ENCODE data around the gene SPTBN2. TPM values are rescaled to one million over a fixed set of nuclear protein-coding genes. Genes with fewer than 3 reads are reported as not detected.

SPTBN2 gene
- total RNA-seq, 1 donor from 2014 or later = 0.73 TPM

DNA sequence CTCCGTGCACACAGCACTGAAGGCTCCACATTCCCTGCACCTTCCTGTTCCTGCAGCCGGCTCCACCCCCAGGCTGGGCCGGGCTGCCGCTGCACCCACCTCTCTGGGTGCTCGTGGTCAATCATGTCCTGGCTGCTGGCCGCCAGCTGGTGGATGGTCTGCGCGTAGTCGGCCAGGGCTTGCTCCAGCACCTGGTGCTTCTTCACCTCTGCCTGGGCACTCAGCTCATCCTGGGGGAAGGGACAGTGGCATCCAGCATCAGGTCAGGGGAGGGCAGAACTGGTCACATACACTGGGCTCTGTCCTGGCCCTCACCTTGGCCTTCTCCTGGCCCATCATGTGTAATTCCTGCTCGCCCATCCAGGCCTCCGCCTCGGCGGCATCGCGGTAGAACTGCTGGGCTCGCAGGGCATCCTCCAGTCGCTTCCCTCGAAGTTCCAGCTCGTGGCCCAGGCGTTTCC, 36.1 kb downstream of the SPTBN2 start:
- no peak overlapping the region for H3K27ac Mint-ChIP-seq
- H3K27me3 Mint-ChIP-seq (ENCODE audit: low read depth) = no peaks in the 10 kb centered on the region
- H3K4me1 Mint-ChIP-seq (ENCODE audit: low read depth) = no peaks in the 10 kb centered on the region
- no peaks in the 10 kb centered on the region for H3K9me3 Mint-ChIP-seq
- no peak for DNase-seq (ENCODE audit: low spot score)
- intact Hi-C loops (cut with micrococcal nuclease) = no loop called here
- H3K4me3 Mint-ChIP-seq (ENCODE audit: low read depth) = no peak overlapping the region
- no peaks in the 10 kb centered on the region for H3K36me3 Mint-ChIP-seq (ENCODE audit: low read depth)

DNA sequence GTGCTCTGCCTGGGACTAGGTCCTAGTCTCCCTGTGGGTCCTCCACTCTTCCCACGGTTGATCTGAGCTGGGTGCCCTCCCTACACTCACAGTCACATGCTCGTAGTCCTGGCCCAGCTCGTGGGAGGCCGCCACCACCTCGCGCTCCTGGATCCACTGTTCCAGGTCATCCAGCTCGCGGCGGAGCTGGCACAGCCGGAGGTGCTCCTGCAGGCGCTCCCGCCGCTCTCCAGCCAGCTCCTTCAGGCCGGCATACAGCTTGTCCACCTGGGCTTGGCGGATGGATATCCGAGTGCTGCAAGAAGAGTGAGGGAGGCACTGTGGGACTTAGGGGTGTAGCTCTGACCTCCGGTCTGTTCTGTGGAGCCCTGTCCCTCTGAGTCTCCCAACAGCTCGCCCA, 36.6 kb downstream of the SPTBN2 start:
- Mint-ChIP-seq H3K4me3 (ENCODE audit: low read depth) (no peak overlapping the region), H3K27me3 (ENCODE audit: low read depth) (no peaks in the 10 kb centered on the region), H3K36me3 (ENCODE audit: low read depth) (no peaks in the 10 kb centered on the region), H3K4me1 (ENCODE audit: low read depth) (no peaks in the 10 kb centered on the region), H3K9me3 (no peaks in the 10 kb centered on the region), H3K27ac (no peak overlapping the region)
- intact Hi-C loops (cut with micrococcal nuclease) = no loop called here
- DNase-seq (ENCODE audit: low spot score) = no peak

DNA sequence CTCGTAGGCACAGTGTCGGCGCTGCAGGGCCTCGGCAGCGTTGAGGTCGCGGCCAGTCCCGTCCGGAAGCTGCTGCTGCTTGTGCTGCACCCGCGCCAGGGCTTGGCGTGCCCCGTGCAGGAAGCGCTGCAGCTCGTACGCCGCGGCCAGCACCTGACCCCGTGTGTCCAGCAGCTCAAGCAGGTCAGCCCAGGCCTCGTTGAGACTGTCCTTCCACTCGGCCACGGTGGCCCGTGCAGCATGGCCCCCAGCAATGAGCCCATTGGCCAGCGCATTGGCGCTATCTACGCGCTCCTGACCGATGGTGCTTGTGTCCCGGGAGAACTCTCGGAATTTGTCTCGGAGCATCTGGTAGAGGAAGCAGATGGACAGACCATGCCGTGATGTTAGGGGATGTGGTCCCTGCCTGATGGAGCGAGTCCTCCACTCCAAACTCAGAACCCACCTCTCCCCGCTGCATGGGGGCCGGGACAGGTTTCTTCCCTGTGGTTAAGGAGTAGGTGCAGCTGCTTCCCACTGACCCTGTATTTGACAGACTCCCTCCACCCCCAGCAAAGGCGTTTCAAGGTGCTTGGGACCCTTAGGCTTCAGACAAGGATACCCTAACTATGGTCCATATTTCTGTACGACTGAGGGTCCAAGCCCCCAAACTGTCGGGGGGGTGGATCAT, 37.6 kb downstream of the SPTBN2 start:
- Mint-ChIP-seq H3K9me3 (no peaks in the 10 kb centered on the region), H3K27ac (no peak overlapping the region), H3K4me3 (ENCODE audit: low read depth) (no peak overlapping the region), H3K27me3 (ENCODE audit: low read depth) (no peaks in the 10 kb centered on the region), H3K4me1 (ENCODE audit: low read depth) (no peaks in the 10 kb centered on the region), H3K36me3 (ENCODE audit: low read depth) (no peaks in the 10 kb centered on the region)
- no peak for DNase-seq (ENCODE audit: low spot score)
- intact Hi-C loops (cut with micrococcal nuclease) = no loop called here

DNA sequence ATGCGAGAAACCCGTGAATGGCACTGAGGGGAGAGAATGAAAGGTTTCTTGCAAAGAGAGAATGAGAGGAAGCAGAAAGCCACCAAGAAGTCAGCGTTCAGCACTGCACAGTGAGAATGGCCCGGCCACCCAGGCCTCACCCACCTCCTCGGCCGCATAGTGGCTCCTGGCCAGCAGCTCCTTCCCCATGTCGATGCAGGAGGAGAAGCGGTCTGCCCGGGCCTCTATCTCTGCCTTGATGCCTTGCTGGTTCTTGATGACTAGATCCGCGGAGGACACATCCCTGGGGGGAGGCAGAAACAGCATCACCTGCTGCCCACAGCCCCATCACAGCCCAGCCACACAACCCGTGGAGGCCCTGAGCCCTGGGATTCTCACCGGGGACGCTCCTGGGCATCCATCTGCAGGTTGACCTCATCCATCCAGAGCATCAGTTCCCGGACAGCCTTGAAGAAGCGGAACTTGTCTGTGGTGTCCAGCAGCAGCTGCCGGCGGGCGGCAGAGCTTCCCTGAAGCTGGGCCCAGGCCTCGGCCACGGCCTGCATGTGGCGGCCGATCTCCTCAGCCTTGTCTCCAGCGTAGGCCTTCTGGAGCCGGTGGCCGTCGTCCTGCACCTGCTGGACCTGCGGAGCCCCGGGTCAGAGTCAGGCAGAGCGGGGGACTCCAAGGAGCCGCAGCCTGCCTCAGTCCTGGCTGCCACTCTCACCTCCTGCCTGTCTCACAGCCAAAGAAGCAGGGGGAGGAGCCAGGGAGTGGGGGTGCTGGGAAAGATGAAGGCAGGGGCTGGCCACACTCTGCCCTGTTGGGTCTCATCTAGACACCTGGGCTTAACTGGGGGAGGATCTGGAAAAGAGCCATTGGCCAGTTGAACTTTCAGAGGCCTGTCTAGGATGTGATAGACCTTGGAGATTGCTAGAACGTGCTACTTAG, 39.1 kb downstream of the SPTBN2 start:
- DNase-seq (ENCODE audit: low spot score) = no peak
- no peak overlapping the region for H3K27ac Mint-ChIP-seq
- H3K4me1 Mint-ChIP-seq (ENCODE audit: low read depth) = no peaks in the 10 kb centered on the region
- intact Hi-C loops (cut with micrococcal nuclease) = no loop called here
- H3K9me3 Mint-ChIP-seq = no peaks in the 10 kb centered on the region
- no peaks in the 10 kb centered on the region for H3K36me3 Mint-ChIP-seq (ENCODE audit: low read depth)
- no peaks in the 10 kb centered on the region for H3K27me3 Mint-ChIP-seq (ENCODE audit: low read depth)
- H3K4me3 Mint-ChIP-seq (ENCODE audit: low read depth) = no peak overlapping the region

DNA sequence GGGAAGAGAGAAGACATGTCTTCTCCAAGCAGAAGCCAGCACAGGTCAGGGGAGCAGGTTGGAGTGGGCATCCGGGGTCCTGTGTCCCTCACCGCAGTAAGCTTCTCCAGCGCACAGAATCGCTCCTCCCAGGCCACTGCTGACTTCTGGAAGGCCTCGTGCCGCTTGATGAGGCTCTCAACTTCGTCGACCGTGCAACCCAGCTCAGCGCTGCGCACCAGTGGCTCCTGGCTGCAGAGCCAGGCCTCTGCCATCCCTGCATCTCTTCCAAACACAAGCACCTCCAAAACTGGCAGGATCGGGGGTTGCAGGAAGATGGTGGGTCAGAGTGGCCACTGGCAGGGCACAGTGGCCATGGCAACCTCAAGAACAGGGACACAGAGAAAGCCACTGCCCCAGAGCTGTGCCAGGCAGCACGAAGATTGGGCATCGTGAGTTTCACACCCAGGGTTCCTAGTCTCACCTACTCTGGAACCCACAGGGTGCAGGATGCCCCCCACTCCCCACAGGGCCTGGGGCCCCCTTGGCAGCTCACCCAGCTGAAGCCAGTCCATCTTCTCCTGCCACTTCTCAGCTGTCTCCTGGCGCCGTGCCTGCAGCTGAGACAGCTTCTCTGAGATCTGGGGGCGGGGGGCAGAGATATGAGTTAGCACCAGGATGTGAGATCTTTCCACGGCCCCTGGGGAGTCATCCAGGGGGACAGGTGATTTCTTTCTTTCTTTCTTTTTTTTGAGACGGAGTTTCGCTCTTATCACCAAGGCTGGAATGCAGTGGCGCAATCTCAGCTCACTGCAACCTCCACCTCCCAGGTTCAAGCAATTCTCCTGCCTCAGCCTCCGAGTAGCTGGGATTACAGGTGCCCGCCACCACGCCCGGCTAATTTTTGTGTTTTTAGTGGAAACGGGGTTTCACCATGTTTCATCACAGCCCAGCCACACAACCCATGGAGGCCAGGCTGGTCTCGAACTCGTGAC, 40.2 kb downstream of the SPTBN2 start:
- H3K27ac Mint-ChIP-seq = no peak overlapping the region
- no peaks in the 10 kb centered on the region for H3K27me3 Mint-ChIP-seq (ENCODE audit: low read depth)
- no peak for DNase-seq (ENCODE audit: low spot score)
- intact Hi-C loops (cut with micrococcal nuclease) = no loop called here
- H3K9me3 Mint-ChIP-seq = no peaks in the 10 kb centered on the region
- no peaks in the 10 kb centered on the region for H3K36me3 Mint-ChIP-seq (ENCODE audit: low read depth)
- no peak overlapping the region for H3K4me3 Mint-ChIP-seq (ENCODE audit: low read depth)
- no peaks in the 10 kb centered on the region for H3K4me1 Mint-ChIP-seq (ENCODE audit: low read depth)

DNA sequence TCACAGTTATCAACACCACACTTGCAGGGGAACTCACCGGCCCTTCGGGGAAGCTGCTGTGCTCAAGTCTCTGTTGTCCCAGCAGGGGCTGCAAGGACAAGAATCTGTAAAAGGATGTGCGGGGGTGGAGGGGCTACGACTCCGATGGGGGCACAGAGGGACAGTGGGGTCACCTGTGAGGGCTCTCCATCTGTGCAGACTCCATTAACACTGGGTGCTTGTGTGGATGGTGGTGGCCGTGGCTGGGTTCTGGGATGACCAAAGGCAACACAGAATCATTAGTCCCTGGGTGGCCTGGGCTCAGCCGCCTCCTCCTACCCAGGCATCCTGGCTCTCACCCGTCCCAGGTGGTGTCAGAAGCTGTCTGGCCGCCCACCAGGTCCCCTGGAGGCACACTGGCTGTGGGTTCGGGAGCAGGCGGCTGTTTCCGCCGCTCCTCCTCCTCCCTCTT, 41.2 kb downstream of the SPTBN2 start:
- no peak overlapping the region for H3K4me3 Mint-ChIP-seq (ENCODE audit: low read depth)
- no peak for DNase-seq (ENCODE audit: low spot score)
- no peaks in the 10 kb centered on the region for H3K36me3 Mint-ChIP-seq (ENCODE audit: low read depth)
- intact Hi-C loops (cut with micrococcal nuclease) = no loop called here
- H3K27me3 Mint-ChIP-seq (ENCODE audit: low read depth) = no peaks in the 10 kb centered on the region
- H3K4me1 Mint-ChIP-seq (ENCODE audit: low read depth) = no peaks in the 10 kb centered on the region
- H3K27ac Mint-ChIP-seq = no peak overlapping the region
- no peaks in the 10 kb centered on the region for H3K9me3 Mint-ChIP-seq

DNA sequence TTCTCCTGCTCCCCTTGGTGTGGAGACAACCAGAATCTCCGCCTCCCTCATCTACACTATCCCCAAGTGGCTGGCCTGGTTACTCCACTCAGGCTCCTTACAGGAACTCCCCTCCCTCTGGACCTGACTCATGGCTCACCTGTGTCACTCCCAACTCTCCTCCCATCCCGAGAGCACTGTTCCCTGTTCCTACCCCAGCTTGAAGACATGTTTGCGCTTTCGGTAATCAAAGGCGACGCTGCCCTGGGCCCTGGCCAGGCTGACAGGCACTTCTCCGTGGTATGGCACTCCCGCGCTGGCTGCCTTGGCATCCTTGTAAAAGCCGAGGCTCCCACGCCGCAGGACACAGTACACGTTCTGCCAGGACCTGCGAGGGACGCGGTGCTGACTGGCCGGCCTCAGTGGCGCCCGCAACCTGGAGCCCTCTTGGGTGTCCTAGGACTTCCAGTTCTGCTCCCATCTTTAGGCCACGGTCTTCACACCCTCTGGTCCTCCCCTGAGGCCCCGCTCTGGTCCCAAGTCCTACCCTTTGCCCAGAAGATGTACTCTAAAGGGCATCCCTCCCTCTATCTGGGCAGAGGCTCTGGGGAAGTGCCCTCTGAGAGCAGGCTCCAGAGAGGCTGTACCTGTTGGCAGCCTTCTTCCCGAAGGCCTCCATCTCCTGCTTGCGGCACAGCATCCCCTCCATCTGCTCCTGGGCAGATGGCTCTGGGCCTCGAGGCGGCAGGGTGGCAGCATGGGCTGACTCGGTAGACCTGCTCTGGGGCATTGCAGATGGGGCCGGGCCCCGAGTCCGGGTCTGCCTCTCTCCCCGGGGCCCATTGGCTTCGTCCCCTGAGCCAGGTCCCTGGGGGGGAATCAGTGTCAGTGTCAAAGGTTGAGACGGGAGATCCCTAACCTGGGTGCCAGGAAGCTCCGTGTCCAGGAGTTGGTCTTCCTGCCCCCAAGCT, 41.9 kb downstream of the SPTBN2 start:
- intact Hi-C loops (cut with micrococcal nuclease) = no loop called here
- Mint-ChIP-seq H3K9me3 (no peaks in the 10 kb centered on the region), H3K4me1 (ENCODE audit: low read depth) (no peaks in the 10 kb centered on the region), H3K27ac (no peak overlapping the region), H3K36me3 (ENCODE audit: low read depth) (no peaks in the 10 kb centered on the region), H3K4me3 (ENCODE audit: low read depth) (no peak overlapping the region), H3K27me3 (ENCODE audit: low read depth) (no peaks in the 10 kb centered on the region)
- DNase-seq (ENCODE audit: low spot score) = no peak

DNA sequence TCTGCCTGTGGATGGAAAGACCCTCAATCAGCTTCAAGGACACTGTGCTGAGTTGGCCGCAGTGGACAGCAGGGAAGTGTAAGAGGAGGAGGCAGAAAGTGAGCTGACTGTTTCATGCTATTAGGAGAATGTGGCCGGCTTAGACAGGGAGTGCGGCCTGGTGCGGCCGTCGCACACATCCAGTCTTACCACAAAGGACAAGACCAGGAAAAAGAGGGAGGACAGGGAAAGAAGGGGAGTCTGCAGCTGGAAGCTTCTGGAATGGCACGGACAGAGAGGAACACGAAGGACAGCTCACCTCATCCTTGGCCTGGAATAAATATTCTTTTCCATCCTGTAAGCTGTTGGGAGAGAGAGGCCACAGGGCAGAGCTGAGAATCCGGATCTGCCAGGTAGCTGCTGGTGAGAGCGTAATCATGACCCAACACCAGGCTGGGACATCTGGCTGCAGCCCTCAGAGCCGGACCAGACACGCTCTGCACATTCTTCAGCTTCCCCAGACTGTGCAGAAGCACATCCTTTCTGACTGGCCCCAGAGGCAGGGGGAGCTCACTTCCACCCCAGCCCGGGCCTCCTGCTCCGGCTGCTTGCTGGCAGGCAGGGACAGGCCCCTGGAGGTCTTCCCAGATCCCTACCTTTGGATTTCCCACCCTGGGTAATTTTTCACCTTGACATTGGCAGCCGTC, 42.8 kb downstream of the SPTBN2 start:
- H3K27me3 Mint-ChIP-seq (ENCODE audit: low read depth) = no peaks in the 10 kb centered on the region
- no peak overlapping the region for H3K27ac Mint-ChIP-seq
- H3K9me3 Mint-ChIP-seq = no peaks in the 10 kb centered on the region
- intact Hi-C loops (cut with micrococcal nuclease) = no loop called here
- no peaks in the 10 kb centered on the region for H3K4me1 Mint-ChIP-seq (ENCODE audit: low read depth)
- no peaks in the 10 kb centered on the region for H3K36me3 Mint-ChIP-seq (ENCODE audit: low read depth)
- no peak for DNase-seq (ENCODE audit: low spot score)
- H3K4me3 Mint-ChIP-seq (ENCODE audit: low read depth) = no peak overlapping the region

DNA sequence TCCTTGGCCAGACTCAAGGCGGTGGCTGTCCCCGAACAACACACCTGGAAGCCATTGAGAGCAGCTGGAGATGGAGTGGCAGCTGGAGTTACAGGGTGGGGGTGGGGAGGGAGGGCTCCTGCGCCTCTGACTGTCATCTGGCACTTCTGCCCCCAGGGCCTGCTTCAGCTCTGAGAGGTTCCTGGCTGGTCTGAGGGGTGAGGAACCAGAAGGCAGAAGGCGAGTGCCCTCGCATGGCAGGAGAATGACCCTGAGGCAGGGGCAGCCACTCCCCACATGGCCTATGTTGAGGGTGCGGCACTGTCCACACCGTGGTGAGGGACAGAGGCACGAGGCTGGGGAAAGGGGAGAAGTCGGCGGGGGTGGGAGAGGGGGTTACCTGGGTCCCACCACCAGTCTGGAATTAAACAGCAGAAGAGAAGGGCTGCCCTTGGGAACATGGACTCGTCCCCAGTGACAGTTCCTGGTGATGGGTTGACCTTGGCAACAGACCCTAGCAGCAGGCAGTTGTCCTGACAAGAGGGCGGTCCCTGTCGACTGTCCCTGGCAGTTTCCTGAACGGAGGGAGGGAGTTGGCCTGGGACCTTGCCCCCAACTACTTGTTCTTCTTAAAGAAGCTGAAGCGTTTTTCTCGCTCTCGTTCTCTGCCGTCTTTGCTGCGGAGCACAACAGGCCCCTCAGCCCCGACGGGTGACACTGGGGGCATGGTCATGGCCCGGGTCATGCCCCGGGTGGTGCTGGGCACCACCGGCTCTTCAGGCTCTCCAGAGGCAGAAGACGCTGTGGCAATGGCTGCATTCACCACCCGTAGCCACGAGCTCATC, 43.5 kb downstream of the SPTBN2 start:
- no peak overlapping the region for H3K27ac Mint-ChIP-seq
- H3K9me3 Mint-ChIP-seq = no peaks in the 10 kb centered on the region
- H3K4me1 Mint-ChIP-seq (ENCODE audit: low read depth) = no peaks in the 10 kb centered on the region
- H3K27me3 Mint-ChIP-seq (ENCODE audit: low read depth) = no peaks in the 10 kb centered on the region
- DNase-seq (ENCODE audit: low spot score) = no peak
- no peaks in the 10 kb centered on the region for H3K36me3 Mint-ChIP-seq (ENCODE audit: low read depth)
- H3K4me3 Mint-ChIP-seq (ENCODE audit: low read depth) = no peak overlapping the region
- intact Hi-C loops (cut with micrococcal nuclease) = no loop called here

DNA sequence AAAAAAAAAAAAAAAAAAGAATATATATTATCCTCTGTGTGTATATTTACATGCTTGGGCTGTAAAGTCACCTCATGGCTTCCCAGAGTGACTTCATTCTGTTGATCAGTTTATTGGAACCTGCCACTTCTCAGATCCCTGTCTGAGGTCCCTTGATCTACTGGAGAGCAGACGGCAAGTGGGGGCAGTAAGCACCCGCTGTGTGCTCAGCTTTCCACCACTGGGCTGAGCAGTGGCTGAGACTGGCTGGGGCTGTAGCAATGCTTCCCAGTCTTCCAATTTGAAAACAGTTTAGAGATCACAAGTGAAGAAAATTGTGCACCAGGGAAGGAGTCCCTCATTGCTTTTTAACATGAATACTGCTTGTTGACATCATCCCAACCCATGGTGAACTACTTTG, 44.4 kb downstream of the SPTBN2 start:
- H3K27ac Mint-ChIP-seq = no peak overlapping the region

DNA sequence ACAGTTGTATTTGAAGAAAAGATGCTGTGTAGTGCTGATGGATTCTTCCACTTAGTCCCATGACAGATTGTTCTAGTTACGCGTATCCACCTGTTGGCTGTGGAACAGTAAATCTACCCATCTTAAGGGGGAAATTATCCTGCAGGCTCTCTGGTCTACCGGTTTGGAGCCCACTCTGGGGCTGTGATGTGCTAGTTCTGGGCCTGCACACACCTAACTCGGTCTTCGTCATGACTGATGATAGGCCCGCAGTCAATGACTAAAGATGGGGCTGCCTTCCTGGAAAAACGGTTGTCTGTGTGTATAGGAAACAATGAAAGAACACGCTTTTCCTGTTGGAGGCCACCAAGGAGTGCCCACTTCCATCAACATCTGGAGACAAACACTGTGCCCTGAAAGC, 45.1 kb downstream of the SPTBN2 start:
- intact Hi-C loops (cut with micrococcal nuclease) = no loop called here
- H3K27me3 Mint-ChIP-seq (ENCODE audit: low read depth) = no peaks in the 10 kb centered on the region
- no peak for DNase-seq (ENCODE audit: low spot score)
- H3K9me3 Mint-ChIP-seq = no peaks in the 10 kb centered on the region
- no peak overlapping the region for H3K4me3 Mint-ChIP-seq (ENCODE audit: low read depth)
- no peaks in the 10 kb centered on the region for H3K4me1 Mint-ChIP-seq (ENCODE audit: low read depth)
- H3K36me3 Mint-ChIP-seq (ENCODE audit: low read depth) = no peaks in the 10 kb centered on the region
- no peak overlapping the region for H3K27ac Mint-ChIP-seq

More for the DNA sequence above, 44.4 kb downstream of the SPTBN2 start:
- Mint-ChIP-seq H3K4me3 (ENCODE audit: low read depth) (no peak overlapping the region), H3K27me3 (ENCODE audit: low read depth) (no peaks in the 10 kb centered on the region), H3K4me1 (ENCODE audit: low read depth) (no peaks in the 10 kb centered on the region), H3K36me3 (ENCODE audit: low read depth) (no peaks in the 10 kb centered on the region), H3K9me3 (no peaks in the 10 kb centered on the region)
- intact Hi-C loops (cut with micrococcal nuclease) = no loop called here
- DNase-seq (ENCODE audit: low spot score) = no peak

Measured in activated T-helper 2 cell treated with anti-CD3 and anti-CD28 coated beads, Interferon-gamma antibody, Interleukin-2, Interleukin-4, amounts not matched to agents 10 μg/mL and 5 μg/mL and 100 μg/mL, durations not matched to agents 14 hours and 24 hours and 36 hours (primary cell).